ENCODE results near the gene MAP7D2. TPM values are rescaled to one million over a fixed set of nuclear protein-coding genes. Genes with fewer than 3 reads are reported as not detected.

Gene MAP7D2
- total and polyA plus RNA-seq, 8 donors, result 0.31 to 1.5 (median 0.41) TPM

- DNase-seq (no peak), ATAC-seq (no peak)
- Histone ChIP-seq H3K27me3 (no peaks in the 10 kb centered on the region), H3K27ac (no peak overlapping the region), H3K9me3 (no peaks in the 10 kb centered on the region), H3K4me3 (no peak overlapping the region), H3K4me1 (peaks cover 0 to 15% of the 10 kb centered on the region in 2 donors), H3K36me3 (no peaks in the 10 kb centered on the region)
- intact Hi-C loops (cut with DNase I), result no loop called here
- TF ChIP-seq CTCF (IDR thresholded peaks at IDR 0.05), result no peak
Observed at GRCh38 chrX:19987856-19988255, 128.9 kb downstream of the MAP7D2 start.

- no peak overlapping the region for H3K27ac ChIP-seq
- no peak overlapping the region for H3K4me3 ChIP-seq
- ATAC-seq (no peak), DNase-seq (no peak)
- no peaks in the 10 kb centered on the region for H3K27me3 ChIP-seq
- H3K4me1 ChIP-seq, result peaks cover 0 to 12% of the 10 kb centered on the region in 2 donors
- no peaks in the 10 kb centered on the region for H3K9me3 ChIP-seq
- H3K36me3 ChIP-seq, result no peaks in the 10 kb centered on the region
- intact Hi-C loops (cut with DNase I), result no loop called here
- TF ChIP-seq CTCF (IDR thresholded peaks at IDR 0.05), result no peak
Observed at GRCh38 chrX:19986531-19986930, 130.2 kb downstream of the MAP7D2 start.

- TF ChIP-seq CTCF (IDR thresholded peaks at IDR 0.05), result no peak
- Histone ChIP-seq H3K27me3 (no peaks in the 10 kb centered on the region), H3K4me3 (no peak overlapping the region), H3K9me3 (no peaks in the 10 kb centered on the region), H3K27ac (no peak overlapping the region), H3K36me3 (no peaks in the 10 kb centered on the region), H3K4me1 (no peaks in the 10 kb centered on the region)
- DNase-seq (no peak), ATAC-seq (no peak)
- intact Hi-C loops (cut with DNase I), result no loop called here
Observed at GRCh38 chrX:19981947-19982346, 134.8 kb downstream of the MAP7D2 start.

- intact Hi-C loops (cut with DNase I), result no loop called here
- TF ChIP-seq CTCF (IDR thresholded peaks at IDR 0.05), result no peak
- no peak for DNase-seq
- no peak for ATAC-seq
- Histone ChIP-seq H3K4me3 (no peak overlapping the region), H3K4me1 (no peaks in the 10 kb centered on the region), H3K27me3 (no peaks in the 10 kb centered on the region), H3K9me3 (no peaks in the 10 kb centered on the region), H3K36me3 (no peaks in the 10 kb centered on the region), H3K27ac (no peak overlapping the region)
Observed at GRCh38 chrX:19975845-19976244, 140.9 kb downstream of the MAP7D2 start.

GRCh38 chrX:19972984-19973383 lies 143.7 kb downstream of the MAP7D2 start:
- ATAC-seq (no peak), DNase-seq (no peak)
- Histone ChIP-seq H3K4me1 (no peaks in the 10 kb centered on the region), H3K9me3 (no peaks in the 10 kb centered on the region), H3K27me3 (no peaks in the 10 kb centered on the region), H3K27ac (no peak overlapping the region), H3K36me3 (no peaks in the 10 kb centered on the region), H3K4me3 (no peak overlapping the region)
- intact Hi-C loops (cut with DNase I), result no loop called here
- no peak for TF ChIP-seq CTCF (IDR thresholded peaks at IDR 0.05)

Data from left lung (tissue), 10 donors.